GM21367 (cell line): ENCODE results near the gene DCHS1.

Experiments used
- ATAC-seq: cut with Tn5 transposase; IDR thresholded peaks from one replicate; pipeline ENCODE4 v1.9.1; 2021; ENCODE audit not compliant: unreplicated experiment

Gene DCHS1

DNA sequence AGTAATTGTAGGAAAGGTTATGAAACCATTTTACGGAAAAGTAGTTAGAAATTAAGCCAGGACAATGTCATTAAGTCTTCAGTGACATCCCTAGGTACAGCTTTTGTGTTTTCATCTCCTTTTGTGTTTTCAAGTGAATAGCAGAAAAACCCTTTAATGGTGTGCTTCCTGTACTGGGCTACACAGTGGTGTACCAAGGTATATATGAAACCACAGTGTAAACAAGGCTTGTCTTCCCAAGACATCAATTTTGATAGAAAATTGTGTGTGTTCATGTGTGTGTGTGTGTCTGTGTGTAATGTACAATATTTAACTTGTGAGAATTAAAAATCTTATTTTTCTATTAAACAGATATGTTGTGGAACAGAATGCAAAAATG is 18.6 kb upstream of the DCHS1 start:
- ATAC-seq = no peak

- no peak for ATAC-seq
Observed at GRCh38 chr11:6673523-6674218, 18.1 kb upstream of the DCHS1 start.

DNA sequence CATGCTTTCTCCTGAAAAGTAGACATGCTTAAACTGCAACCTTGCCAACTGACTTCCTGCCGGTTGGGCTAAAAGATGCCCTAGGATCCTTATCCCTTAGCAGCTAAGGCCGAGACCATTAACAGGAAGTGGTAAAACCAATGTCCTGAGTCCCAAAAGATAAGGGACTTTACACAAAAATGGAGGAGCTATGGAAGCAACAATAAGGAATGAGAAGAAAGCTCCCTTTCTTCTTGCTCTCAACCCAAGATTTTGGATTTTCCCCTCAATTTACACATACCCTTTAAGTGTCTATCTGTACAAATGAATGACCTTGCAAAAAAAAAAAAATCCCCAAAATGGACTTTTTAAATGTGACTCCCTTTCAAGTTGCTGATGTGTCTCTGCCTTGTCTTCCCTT is 16.4 kb upstream of the DCHS1 start:
- no peak for ATAC-seq

DNA sequence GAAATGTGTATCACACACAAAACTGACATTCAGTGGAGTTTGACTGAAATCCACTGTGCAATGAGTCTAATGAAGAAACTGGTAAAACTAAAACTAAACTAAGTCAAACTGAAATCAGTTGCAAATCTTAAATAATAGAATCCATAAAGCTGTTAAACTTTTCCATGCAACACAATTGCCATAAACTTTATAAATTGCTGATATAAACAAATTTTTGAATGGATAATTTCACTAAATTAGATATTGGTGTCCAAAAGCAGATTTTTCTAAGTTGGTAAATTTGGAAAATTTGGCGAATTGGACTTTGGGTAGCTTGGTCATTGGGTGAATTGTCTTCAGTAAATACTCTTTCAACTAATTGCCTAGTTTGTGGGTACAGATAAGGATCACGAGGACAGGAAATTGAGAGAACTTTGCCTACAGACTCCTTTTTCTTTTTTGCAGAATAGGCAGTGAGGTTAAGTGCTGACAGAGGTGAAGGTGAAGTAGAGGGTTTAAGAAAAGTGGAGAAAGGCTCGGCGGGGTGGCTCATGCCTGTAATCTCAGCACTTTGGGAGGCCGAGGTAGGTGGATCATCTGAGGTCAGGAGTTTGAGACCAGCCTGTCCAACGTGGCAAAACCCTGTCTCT is 14.7 kb upstream of the DCHS1 start:
- ATAC-seq = no peak

- ATAC-seq = no peak
Observed at GRCh38 chr11:6667733-6668374, 12.2 kb upstream of the DCHS1 start.

- no peak for ATAC-seq
Observed at GRCh38 chr11:6666302-6667183, 10.9 kb upstream of the DCHS1 start.

DNA sequence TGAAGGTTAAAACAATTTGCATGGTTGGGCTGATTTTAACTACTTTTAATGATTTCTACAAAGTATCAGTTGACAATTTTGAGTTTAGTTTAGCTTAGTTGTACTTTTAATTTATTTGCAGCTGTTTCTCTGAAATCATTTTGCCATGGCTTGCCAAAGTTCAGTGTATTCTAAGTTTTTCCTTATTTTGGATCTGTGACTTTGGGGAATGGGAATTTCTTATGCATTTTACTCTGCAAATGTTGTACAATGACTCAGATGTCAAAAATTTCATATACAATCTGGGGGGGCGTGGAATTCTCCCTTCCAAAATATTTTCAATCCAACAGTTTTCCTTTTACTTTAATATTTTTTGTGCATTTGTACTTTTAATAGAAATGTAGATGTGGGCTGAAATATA is 8.9 kb upstream of the DCHS1 start:
- no peak for ATAC-seq

GRCh38 chr11:6663794-6664469 is 8.3 kb upstream of the DCHS1 start:
- ATAC-seq = no peak

DNA sequence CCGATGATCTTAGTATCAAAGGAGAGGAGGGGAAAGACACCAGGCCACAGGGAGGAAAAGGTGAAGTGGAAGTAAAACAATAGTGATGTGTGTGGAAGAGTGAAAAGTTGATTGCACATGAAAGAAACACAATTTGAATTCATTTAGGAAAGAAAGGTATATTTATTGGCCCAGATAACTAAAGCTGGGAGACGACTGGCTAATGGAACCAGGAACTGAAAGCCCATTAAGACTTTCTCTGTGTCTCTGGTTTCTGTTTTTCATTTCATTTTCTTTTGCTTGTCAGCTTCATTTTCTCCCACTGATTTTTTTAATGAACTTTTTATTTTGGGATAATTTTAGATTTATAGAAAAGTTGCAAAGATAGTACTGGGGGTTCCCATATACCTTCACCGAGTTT is 5.1 kb upstream of the DCHS1 start:
- no peak for ATAC-seq

DNA sequence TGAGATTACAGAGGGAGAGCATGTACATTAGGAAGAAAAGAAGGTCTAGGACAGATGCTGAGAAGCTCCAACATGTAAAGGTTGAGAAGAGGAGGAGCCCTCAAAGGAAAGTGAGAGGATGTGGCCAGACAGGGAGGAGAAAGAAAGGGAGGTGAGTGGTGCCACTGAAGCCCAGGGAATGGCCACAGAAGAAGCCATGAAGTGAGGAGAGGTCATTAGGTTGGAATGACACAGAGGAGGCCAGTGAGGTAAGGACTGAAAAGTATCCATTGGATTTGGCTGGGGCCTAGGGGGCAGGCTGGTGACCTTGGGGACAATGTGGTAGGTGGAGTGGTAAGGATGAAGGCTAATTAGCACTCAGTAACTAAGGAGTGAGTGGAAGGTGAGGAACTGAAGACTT is 3.0 kb upstream of the DCHS1 start:
- ATAC-seq = no peak

DNA sequence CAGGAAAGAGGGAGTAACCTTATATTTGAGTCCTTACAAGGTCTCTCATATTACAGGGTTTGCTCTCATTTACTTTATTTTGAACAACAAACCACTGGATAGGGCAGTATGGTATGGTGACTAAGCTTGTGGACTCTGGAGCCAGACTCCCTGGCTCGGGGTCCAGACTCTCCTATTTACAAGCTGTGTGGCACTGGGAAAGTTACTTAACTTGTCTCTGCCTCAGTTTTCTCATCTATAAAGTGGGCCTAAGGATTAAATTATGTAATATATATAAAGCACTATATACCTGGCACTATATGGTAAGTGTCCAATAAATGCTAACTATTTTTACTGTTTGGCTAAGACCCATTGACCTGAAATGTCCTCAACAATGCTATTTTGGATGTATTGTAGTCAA is 1.7 kb upstream of the DCHS1 start:
- ATAC-seq = no peak

DNA sequence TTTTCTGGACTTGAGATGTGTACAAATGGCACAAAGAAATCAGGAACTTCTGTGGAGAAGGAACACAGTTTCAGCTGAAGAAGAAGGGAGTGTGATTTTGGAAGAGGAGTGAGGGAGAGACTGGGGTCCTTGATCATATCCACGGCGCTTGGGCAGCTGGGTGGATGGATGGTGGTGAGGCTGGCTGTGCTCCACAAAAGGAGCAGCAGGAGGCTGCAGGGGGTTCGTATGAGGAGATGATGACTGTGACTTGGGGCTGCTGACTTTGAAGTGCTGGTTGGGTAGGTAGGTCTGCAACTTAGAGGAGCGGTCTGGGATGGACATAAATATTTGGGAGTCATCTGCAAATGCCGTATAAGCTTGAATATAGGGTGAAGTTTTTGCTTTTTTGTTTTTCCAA is 1.3 kb upstream of the DCHS1 start:
- no peak for ATAC-seq

GRCh38 chr11:6656584-6656915 is 941 bp upstream of the DCHS1 start:
- ATAC-seq = no peak

DNA sequence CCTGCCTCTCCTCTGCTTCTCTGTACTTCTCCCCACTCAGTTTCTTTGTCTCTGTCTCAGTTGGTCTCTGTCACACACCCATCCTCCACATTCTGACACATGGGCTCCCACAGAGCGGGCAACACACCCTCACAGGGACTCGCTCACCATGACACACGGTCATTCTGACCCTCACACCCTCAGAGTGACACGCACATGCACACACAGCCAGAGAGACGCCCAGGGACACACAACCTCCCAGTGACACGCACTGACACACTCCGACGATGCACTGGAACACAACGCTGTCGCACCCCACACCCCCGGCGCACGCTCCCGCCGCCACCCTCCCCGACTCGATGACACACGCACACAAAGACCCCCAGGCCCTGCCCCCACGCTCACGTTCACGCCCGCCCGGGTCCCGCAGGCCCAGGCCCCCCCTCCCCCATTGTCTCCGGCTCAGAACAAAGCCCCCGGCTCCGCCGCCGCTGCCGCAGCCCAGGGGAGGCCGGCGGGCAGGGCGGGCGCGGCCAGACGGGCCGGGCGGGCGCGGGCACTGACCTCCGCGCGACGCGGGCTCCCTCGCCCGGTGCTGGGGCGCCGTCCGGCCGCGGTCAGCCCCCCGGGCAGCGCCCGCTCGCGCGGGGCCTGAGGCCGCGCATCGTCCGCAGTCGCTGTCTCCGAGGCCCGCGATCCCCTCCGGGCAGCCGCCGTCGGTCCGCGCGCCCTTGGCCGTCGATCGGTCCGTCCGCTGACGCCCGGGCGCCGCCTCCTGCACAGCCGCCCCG is 404 bp downstream of the DCHS1 start:
- ATAC-seq = no peak

GRCh38 chr11:6654281-6655019 is 1.2 kb downstream of the DCHS1 start:
- ATAC-seq = no peak

GRCh38 chr11:6653656-6654055 is 2.0 kb downstream of the DCHS1 start:
- ATAC-seq = no peak

GRCh38 chr11:6653097-6653496 is 2.5 kb downstream of the DCHS1 start:
- no peak for ATAC-seq

GRCh38 chr11:6652182-6652581 is 3.4 kb downstream of the DCHS1 start:
- no peak for ATAC-seq

GRCh38 chr11:6650980-6651379 is 4.6 kb downstream of the DCHS1 start:
- ATAC-seq = no peak

- no peak for ATAC-seq
Observed at GRCh38 chr11:6650104-6650503, 5.5 kb downstream of the DCHS1 start.
